ENCODE measurements around the gene TPST2.

TPST2 gene

DNA sequence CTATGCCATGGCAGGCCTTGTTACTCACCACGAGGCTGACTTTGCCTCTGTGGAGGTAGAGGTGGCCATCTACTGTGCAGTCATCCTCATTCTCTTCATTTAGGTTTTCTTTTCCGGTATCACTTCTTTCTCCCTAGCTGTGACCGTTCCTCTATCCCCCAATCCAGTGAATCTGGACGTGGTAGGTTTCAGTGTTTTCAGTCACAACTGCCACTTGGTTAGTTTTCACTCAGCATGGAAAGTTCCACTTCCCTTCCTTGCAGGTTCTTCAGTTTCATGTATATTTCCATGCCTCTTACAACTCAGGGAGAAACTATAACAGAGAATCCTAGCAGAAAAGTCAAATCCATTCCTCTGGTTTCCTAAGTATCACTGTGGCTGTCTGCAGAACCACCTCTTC is 108.2 kb downstream of the TPST2 start:
- TF ChIP-seq, protein P1, sequence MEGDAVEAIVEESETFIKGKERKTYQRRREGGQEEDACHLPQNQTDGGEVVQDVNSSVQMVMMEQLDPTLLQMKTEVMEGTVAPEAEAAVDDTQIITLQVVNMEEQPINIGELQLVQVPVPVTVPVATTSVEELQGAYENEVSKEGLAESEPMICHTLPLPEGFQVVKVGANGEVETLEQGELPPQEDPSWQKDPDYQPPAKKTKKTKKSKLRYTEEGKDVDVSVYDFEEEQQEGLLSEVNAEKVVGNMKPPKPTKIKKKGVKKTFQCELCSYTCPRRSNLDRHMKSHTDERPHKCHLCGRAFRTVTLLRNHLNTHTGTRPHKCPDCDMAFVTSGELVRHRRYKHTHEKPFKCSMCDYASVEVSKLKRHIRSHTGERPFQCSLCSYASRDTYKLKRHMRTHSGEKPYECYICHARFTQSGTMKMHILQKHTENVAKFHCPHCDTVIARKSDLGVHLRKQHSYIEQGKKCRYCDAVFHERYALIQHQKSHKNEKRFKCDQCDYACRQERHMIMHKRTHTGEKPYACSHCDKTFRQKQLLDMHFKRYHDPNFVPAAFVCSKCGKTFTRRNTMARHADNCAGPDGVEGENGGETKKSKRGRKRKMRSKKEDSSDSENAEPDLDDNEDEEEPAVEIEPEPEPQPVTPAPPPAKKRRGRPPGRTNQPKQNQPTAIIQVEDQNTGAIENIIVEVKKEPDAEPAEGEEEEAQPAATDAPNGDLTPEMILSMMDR (IDR thresholded peaks at IDR 0.05; ENCODE audit: low read depth, low read length), result no peak
- DNase-seq (ENCODE audit: low read depth in 2 of 2), result no peak
- H3K4me3 ChIP-seq (replicated peaks in 1 of 2; ENCODE audit: low read depth in 2 of 2, low read length in 2 of 2), result no peak overlapping the region

DNA sequence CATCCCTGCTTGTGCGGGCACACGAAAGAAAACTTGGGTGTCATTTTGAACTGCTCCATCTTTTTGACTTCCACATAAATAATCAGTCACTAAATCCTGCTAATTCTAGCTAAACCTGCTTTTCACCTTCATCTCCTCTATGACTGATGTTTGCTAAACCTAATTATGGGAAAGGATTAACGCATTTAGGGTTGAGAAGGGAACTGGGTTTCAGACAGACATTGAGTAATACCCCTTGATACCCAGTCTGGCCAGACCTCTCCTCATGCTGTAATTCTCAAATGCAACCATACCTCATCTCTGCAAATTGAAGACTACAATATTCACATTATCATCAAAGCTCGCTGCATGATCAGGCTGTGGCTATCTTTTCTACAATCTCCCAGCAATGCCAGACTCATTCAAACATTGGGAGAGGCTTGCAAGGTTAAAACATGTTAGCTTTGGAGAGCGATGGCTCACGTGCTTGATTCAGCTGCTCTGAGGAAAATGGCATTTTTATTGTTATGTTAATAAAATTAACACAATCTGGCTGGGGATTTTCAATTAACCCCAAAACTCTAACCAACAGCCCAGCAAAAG is 108.7 kb downstream of the TPST2 start:
- TF ChIP-seq, protein P1 (IDR thresholded peaks at IDR 0.05; ENCODE audit: low read depth, low read length), result no peak
- no peak for DNase-seq (ENCODE audit: low read depth in 2 of 2)
- H3K4me3 ChIP-seq (replicated peaks in 1 of 2; ENCODE audit: low read depth in 2 of 2, low read length in 2 of 2), result no peak overlapping the region

DNA sequence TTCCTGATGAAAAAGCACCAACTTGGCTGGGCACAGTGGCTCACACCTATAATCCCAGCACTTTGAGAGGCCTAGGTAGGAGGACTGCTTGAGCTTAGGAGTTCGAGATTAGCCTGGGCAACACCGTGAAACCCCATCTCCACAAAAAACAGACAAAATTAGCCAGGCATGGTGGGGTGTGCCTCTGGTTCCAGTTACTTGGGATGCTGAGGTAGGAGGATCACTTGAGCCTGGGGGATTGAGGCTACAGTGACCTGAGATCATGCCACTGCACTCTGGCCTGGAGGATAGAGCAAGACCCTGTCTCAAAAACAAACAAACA is 109.4 kb downstream of the TPST2 start:
- no peak overlapping the region for H3K4me3 ChIP-seq (replicated peaks in 1 of 2; ENCODE audit: low read depth in 2 of 2, low read length in 2 of 2)
- TF ChIP-seq, protein P1 (IDR thresholded peaks at IDR 0.05; ENCODE audit: low read depth, low read length), result no peak
- DNase-seq (ENCODE audit: low read depth in 2 of 2), result no peak

DNA sequence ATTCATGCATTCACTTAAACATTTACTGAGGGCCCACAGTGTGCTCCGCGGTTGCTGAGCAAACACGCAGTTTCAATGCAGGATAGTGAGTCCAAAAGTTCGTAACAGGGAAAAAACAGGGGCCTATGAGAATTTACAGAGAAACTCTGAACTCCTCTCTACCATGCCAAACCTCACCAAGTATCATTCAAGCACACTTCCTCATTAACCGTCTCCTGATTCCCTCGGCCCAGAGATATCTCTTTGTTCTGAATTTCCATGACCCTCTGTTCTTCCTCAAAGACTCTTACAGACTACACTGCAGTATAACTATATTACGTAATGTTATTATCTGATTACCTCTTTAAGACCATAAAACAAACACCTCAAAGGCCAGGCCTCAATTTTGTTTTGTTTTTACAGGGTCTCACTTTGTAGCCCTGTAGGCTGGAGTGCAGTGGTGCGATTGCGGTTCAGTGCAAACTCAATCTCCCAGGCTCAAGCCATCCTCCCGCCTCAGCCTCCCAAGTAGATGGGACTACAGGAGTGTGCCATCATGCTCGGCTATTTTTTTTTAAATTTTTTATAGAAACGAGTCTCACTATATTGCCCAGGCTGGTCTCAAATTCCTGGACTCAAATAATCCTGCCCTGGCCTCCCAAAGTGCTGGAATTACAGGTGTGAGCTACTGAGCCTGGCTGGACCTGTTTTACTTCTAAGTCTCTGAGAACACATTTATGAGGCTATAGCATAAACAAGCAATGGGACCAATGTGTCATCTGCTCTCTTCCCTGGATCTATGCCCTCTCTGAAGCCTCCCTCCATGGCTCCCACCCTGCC is 109.9 kb downstream of the TPST2 start:
- H3K4me3 ChIP-seq (replicated peaks in 1 of 2; ENCODE audit: low read depth in 2 of 2, low read length in 2 of 2), result no peak overlapping the region
- TF ChIP-seq, protein P1 (IDR thresholded peaks at IDR 0.05; ENCODE audit: low read depth, low read length), result no peak
- no peak for DNase-seq (ENCODE audit: low read depth in 2 of 2)

DNA sequence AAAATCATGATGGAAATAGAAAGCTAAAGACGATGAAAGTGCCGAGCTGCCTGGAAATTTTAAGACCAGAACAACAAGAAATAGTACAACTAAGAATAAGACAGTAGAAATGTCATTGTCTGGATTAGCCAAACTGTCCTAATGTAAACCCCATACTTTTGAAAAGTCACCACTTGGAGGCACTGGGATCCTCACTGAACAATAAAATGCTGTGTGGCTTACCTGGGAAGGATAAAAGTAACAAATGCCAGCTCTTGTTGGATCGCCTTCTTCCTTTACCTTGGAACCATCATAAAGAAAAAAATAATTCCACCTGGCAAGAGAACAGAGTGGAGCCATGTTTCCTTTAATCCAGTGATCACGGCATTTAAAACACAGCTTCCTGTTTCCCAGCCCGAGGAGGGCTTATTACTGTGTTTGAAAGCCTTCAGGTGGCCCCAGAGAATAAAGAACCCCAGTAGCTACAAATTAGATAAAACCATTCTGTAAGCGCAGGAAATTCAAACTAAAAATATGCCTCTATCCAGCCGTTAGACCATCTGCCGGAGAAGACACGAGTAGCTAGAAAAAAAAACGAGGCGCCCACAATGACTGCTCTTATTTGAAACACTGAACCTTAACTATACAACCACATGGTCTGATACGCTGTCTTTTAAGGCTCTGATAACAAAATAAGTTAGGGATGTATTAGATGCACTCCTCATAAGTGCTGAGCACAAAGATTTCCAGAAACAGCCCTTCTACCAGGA is 110.7 kb downstream of the TPST2 start:
- H3K4me3 ChIP-seq (replicated peaks in 1 of 2; ENCODE audit: low read depth in 2 of 2, low read length in 2 of 2), result no peak overlapping the region
- no peak for DNase-seq (ENCODE audit: low read depth in 2 of 2)
- TF ChIP-seq, protein P1 (IDR thresholded peaks at IDR 0.05; ENCODE audit: low read depth, low read length), result no peak

DNA sequence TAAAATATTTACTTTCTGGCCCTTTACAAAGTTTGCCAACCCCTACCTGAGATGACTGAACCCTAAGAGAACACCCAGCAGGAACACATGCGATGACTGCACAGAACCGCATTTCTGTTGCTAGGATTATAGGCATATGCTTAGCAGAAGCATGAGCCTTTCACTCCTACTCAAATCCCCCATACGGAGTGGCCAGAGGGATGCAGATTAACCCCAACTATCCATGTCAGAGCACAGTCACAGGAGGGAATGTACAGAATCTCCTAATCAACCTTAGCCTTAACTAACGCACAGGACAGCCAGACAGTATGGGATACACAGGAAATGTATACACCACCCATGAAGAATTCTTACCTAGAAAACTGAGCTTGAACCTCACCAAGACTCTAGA is 112.6 kb downstream of the TPST2 start:
- no peak overlapping the region for H3K4me3 ChIP-seq (replicated peaks in 1 of 2; ENCODE audit: low read depth in 2 of 2, low read length in 2 of 2)
- TF ChIP-seq, protein P1 (IDR thresholded peaks at IDR 0.05; ENCODE audit: low read depth, low read length), result no peak
- DNase-seq (ENCODE audit: low read depth in 2 of 2), result no peak
